Raji (cell line): ENCODE measurements around the gene TRPV2.

Experiments used
- POLR2A ChIP-seq: IDR thresholded peaks from 2 replicates; pipeline ENCODE4 v1.6.1; 2011; ENCODE audit warnings: low read depth, low read length, control low read depth; ENCODE audit not compliant: insufficient read depth

Gene TRPV2

DNA sequence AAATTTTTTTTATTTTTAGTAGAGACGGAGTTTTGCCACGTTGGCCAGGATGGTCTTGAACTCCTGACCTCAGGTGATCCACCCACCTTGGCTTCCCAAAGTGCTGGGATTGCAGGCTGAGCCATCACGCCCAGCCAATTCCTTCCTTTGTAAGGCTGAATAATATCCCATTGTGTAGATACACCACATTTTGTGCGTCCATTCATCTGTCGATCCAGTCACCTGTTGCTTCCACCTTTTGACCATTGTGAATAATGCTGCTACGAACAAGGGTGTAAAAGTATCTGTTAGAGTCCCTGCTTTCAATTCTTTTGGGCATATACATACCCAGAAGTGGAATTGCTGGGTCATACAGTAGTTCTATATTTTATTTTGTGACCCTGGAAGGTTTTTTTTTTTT lies 15.3 kb downstream of the TRPV2 start:
- no peak for TF ChIP-seq POLR2A

GRCh38 chr17:16432017-16432416 lies 16.6 kb downstream of the TRPV2 start:
- TF ChIP-seq POLR2A: no peak

- no peak for TF ChIP-seq POLR2A
Observed at GRCh38 chr17:16433514-16433913, 18.1 kb downstream of the TRPV2 start.

DNA sequence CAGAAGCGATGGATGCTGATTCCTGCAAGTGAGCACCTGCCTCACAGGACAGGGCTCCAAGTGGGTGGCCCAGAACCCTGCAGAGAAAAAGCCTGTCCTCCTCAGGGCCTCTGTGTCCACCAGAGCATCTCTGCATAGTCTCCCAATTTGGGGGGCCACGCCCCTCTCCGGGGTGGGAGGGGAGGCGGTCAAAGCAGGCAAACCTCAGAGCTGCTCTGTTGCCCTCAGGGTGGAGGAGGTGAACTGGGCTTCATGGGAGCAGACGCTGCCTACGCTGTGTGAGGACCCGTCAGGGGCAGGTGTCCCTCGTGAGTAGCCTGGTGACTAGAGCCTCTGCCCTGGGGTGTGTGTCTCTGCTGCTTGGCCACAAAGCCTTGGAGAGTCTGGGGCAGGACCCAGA lies 19.3 kb downstream of the TRPV2 start:
- no peak for TF ChIP-seq POLR2A

- no peak for TF ChIP-seq POLR2A
Observed at GRCh38 chr17:16435925-16436886, 20.8 kb downstream of the TRPV2 start.

DNA sequence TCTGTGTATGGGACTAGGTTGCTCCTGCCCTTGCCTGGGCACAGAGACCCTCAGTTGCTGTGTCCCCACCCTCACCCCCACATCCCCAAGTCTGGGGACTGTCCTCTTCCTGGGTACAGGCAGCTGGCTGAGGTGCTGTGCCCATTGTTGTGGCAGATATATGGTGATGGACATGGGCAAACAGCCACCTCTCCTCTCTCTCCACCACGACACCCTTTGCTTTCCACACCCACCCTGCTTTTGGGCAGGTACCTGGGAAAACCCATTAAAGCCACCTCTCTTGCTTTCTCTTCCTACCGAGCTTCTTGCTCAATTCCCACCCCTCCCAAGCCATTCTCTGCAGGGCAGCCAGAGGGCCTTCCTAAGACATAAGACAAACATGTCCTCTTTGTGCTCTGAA lies 21.7 kb downstream of the TRPV2 start:
- no peak for TF ChIP-seq POLR2A

- no peak for TF ChIP-seq POLR2A
Observed at GRCh38 chr17:16438173-16438556, 22.8 kb downstream of the TRPV2 start.

GRCh38 chr17:16438557-16439302 lies 23.4 kb downstream of the TRPV2 start:
- peak; percentile 89 for TF ChIP-seq POLR2A

- TF ChIP-seq POLR2A: no peak
Observed at GRCh38 chr17:16439303-16439791, 24.0 kb downstream of the TRPV2 start.

- TF ChIP-seq POLR2A: no peak
Observed at GRCh38 chr17:16439811-16440351, 24.5 kb downstream of the TRPV2 start.

- TF ChIP-seq POLR2A: no peak
Observed at GRCh38 chr17:16440901-16441629, 25.7 kb downstream of the TRPV2 start.

DNA sequence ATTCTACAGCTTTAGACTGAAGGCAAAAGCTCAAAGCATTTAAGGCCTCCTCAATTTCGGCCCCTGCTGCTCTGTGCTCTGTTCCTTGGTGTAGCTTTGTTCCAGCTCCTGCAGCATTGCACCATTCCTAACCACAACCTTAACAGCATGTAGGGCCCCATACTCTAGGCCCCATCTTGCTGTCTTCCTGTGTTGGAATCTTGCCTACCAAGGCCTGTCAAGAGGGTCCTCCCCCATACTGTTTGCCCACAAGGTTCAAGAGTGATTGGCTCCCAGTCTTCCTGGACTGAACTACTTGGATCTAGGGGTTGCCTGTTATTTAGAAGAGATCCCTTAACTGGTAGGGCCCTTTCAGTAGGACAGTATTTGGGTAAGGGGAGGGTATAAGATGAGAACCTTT lies 26.8 kb downstream of the TRPV2 start:
- TF ChIP-seq POLR2A: no peak

- peak; percentile 49; the same call in 1 of the 2 replicates for TF ChIP-seq POLR2A
Observed at GRCh38 chr17:16442594-16443510, 27.5 kb downstream of the TRPV2 start.
